Epithelial cell of esophagus (primary cell): ENCODE results near the gene VPS37C.

Experiments
- DNase-seq: peaks from one replicate; pipeline ENCODE4 v3.0.0; 2010; ENCODE audit warnings: low read depth
- H3K4me3 ChIP-seq: 2 replicates; pipeline ENCODE4 v1.5.1; 2011; ENCODE audit warnings: mild to moderate bottlenecking, low read length, control low read depth
- CTCF ChIP-seq: IDR thresholded peaks from 2 replicates; pipeline ENCODE4 v1.5.1; 2011; ENCODE audit warnings: low read depth, mild to moderate bottlenecking, low read length, control low read depth, inconsistent platforms; ENCODE audit not compliant: insufficient read depth; ENCODE audit errors: missing control alignments

VPS37C gene

GRCh38 chr11:61145228-61146005 lies 15.8 kb downstream of the VPS37C start:
- no peak overlapping the region for H3K4me3 ChIP-seq
- DNase-seq = no peak
- TF ChIP-seq CTCF = no peak

- TF ChIP-seq CTCF = no peak
These were observed 16.6 kb downstream of the VPS37C start for GRCh38 chr11:61144511-61145179.

GRCh38 chr11:61142424-61142823 lies 18.8 kb downstream of the VPS37C start:
- H3K4me3 ChIP-seq = no peak overlapping the region
- peak; percentile 50 for DNase-seq
- no peak for TF ChIP-seq CTCF

More at GRCh38 chr11:61144511-61145179, 16.6 kb downstream of the VPS37C start:
- no peak for DNase-seq
- no peak overlapping the region for H3K4me3 ChIP-seq

- DNase-seq = no peak
- TF ChIP-seq CTCF = no peak
- H3K4me3 ChIP-seq = no peak overlapping the region
These were observed 19.6 kb downstream of the VPS37C start for GRCh38 chr11:61141601-61142028.

- no peak for TF ChIP-seq CTCF
- H3K4me3 ChIP-seq = no peak overlapping the region
- no peak for DNase-seq
These were observed 20.8 kb downstream of the VPS37C start for GRCh38 chr11:61140416-61140815.

GRCh38 chr11:61139387-61139786 lies 21.8 kb downstream of the VPS37C start:
- no peak overlapping the region for H3K4me3 ChIP-seq
- TF ChIP-seq CTCF = no peak
- no peak for DNase-seq
